WERI-Rb-1 (cell line): ENCODE data around the gene LRGUK.
"Not testable (repeated sequence)": the region's sequence is repeated elsewhere in the genome, so short reads cannot be mapped to it uniquely, and the experiment has no call there.

Source experiments
- DNase-seq: peaks from one replicate; pipeline ENCODE4 v3.0.0-alpha.2; 2020
- H3K27ac ChIP-seq: fragments of 250-450 bp; sonication (Bioruptor Pico); 2 replicates; pipeline ENCODE4 v1.5.1; 2020; ENCODE audit warnings: mild to moderate bottlenecking, moderate library complexity
- H3K27me3 ChIP-seq: fragments of 250-450 bp; sonication (Bioruptor Pico); 2 replicates; pipeline ENCODE4 v1.5.1; 2021; ENCODE audit warnings: mild to moderate bottlenecking, low read depth, moderate library complexity; ENCODE audit not compliant: insufficient read depth, severe bottlenecking
- H3K36me3 ChIP-seq: fragments of 250-450 bp; sonication (Bioruptor Pico); 2 replicates; pipeline ENCODE4 v1.5.1; 2020; ENCODE audit warnings: mild to moderate bottlenecking, moderate library complexity
- H3K4me3 ChIP-seq: 2 replicates; pipeline ENCODE4 v1.5.1; 2011; ENCODE audit warnings: low read depth, mild to moderate bottlenecking, control low read depth, low read length
- H3K9me3 ChIP-seq: fragments of 250-450 bp; sonication (Bioruptor Pico); 2 replicates; pipeline ENCODE4 v1.5.1; 2021; ENCODE audit warnings: mild to moderate bottlenecking, moderate library complexity; ENCODE audit not compliant: severe bottlenecking
- TF ChIP-seq, protein P1 (sequence below): IDR thresholded peaks from 2 replicates; pipeline ENCODE4 v1.5.1; 2011; ENCODE audit warnings: low read depth, mild to moderate bottlenecking, control low read depth, inconsistent platforms, low read length

LRGUK gene

DNA sequence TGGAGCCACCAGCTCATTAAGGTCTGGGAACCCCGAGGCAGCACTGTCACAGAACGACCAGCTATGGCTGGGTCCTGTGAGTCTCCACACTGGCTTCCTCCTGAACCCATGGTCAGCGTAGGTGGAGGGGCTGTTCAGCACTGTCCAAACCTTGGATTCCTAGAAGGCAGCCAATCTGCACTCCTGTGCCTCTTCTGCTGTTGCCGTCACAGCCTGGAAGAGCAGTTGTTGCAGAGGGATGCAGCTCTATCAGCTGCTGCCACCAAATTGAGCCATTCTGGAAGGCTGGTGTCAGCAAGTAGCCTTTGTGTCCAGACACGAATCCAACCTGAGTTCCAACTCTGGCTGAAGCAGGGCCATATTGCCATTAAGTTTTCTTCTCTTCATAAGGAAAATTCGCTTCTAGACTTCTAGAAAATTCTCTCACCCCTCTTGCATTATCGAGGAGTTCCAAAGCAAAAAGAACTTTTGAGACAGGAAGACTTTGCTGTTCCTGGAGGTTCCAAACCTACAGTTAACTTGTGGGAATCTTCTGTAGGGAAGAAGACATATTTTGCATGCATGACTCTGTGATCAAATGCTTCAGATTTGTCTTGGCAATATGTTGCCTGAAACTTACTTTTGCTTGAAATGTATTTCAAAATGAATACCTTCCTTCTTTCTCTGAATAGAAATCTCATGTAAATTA lies 84.0 kb downstream of the LRGUK start:
- no peak overlapping the region for H3K27ac ChIP-seq
- H3K9me3 ChIP-seq, result no peaks in the 10 kb centered on the region
- no peak overlapping the region for H3K4me3 ChIP-seq
- TF ChIP-seq, protein P1, sequence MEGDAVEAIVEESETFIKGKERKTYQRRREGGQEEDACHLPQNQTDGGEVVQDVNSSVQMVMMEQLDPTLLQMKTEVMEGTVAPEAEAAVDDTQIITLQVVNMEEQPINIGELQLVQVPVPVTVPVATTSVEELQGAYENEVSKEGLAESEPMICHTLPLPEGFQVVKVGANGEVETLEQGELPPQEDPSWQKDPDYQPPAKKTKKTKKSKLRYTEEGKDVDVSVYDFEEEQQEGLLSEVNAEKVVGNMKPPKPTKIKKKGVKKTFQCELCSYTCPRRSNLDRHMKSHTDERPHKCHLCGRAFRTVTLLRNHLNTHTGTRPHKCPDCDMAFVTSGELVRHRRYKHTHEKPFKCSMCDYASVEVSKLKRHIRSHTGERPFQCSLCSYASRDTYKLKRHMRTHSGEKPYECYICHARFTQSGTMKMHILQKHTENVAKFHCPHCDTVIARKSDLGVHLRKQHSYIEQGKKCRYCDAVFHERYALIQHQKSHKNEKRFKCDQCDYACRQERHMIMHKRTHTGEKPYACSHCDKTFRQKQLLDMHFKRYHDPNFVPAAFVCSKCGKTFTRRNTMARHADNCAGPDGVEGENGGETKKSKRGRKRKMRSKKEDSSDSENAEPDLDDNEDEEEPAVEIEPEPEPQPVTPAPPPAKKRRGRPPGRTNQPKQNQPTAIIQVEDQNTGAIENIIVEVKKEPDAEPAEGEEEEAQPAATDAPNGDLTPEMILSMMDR, result no peak
- H3K36me3 ChIP-seq, result no peaks in the 10 kb centered on the region
- no peak for DNase-seq
- H3K27me3 ChIP-seq, result no peaks in the 10 kb centered on the region

DNA sequence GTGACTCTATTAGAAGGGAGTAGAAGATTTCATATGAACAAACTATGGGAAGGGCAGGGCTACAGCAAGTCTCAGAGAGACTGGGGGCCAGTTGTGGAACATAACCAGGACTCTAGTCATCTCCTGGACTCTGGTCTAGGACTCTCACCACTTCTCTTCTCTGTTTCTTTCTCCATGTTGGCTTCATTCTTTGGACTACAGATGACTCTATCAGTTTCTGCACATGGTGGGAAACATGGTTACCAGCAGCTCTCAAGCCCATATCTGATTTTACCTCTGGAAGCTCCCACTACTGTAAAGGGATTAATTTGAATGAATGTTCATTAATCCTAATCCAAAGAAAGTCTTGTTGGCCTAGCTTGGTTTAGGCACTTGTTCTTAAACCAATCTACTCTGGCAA lies 84.7 kb downstream of the LRGUK start:
- Histone ChIP-seq H3K36me3 (no peaks in the 10 kb centered on the region), H3K4me3 (no peak overlapping the region), H3K27me3 (no peaks in the 10 kb centered on the region), H3K27ac (no peak overlapping the region), H3K9me3 (no peaks in the 10 kb centered on the region)
- TF ChIP-seq, protein P1, result no peak
- no peak for DNase-seq

DNA sequence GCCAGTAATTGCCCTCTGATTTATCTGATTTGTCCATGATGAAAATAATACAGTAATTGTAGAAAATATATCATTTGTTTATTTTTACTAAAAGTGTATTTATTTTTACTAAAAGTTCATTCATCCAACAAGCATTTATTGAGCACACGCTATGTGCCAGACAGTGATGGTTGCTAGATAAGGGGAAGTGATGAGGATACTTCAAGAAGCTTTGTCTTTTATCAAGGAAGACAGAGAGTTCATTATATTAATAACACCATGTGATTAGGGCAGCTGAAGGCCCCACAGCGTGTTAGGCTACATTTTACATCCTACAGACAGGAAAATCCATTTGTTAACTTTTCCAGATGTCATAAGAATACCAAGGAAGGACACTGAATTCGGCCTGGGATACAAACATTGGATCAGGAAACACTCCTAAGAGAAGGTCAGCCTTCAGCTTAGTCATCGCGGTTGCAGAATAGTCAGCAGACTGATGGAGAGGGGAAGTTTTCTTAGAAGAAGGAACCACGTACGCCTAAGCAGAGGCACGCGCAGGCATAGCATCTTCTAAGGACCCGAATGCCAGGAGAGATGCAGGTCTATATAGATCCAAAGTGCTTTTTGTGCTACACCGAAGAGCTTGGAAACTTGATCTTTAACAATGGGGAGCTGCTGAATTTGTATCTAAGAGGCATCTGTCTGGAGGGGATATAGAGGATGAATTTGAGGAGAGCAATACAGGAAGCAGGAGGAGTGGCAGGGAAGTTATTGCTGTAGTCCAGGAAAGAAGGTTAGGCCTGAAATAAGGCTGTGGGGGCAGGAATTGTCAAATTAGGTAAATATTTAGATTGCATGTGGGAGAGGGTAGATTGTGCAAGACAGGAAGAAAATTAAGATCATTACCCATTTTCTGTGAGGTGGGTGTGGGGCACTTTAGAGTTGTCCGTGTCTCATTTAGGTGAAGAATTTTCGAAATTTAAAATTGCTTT lies 85.7 kb downstream of the LRGUK start:
- DNase-seq, result no peak
- H3K9me3 ChIP-seq, result no peaks in the 10 kb centered on the region
- H3K36me3 ChIP-seq, result no peaks in the 10 kb centered on the region
- no peak overlapping the region for H3K27ac ChIP-seq
- H3K4me3 ChIP-seq, result no peak overlapping the region
- TF ChIP-seq, protein P1, result no peak
- H3K27me3 ChIP-seq, result no peaks in the 10 kb centered on the region

DNA sequence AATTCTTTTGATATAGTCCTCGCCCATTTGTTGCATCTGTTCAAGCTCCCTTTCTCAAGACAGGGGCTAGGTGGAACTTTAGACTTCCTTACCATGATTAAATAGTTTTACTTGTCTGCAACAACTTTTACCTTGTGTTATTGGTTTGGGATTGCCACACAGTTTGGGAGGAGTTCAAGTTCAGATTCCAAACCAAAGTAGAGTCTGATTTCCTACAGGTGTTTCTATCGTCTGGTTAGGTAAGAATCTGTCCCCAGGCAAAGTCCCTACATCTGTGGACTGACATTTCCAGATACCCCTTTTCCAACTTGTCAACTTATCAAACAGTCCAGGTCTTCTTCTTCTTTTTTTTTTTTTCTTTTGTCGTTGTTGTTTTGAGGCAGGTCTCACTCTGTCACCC lies 93.1 kb downstream of the LRGUK start:
- Histone ChIP-seq H3K4me3 (no peak overlapping the region), H3K27ac (no peak overlapping the region), H3K36me3 (no peaks in the 10 kb centered on the region), H3K27me3 (no peaks in the 10 kb centered on the region), H3K9me3 (no peaks in the 10 kb centered on the region)
- DNase-seq, result no peak
- TF ChIP-seq, protein P1, result no peak

DNA sequence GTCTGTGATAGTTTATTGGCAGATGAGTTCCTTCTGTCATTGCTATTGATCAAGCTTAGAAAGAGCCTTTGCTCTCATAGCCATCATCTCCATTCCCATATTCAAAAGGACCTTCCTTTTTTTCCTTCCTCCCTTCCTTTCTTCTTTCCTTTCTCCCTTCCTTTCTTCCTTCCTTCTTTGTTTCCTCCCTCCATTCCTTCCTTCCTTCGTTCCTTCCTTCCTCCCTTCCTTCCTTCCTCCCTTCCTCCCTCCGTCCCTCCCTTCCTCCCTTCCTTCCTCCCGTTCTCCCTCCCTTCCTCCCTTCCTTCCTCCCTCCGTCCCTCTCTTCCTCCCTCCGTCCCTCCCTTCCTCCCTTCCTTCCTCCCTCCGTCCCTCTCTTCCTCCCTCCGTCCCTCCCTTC lies 104.2 kb downstream of the LRGUK start:
- not testable (repeated sequence) for H3K9me3 ChIP-seq, H3K27ac ChIP-seq, H3K36me3 ChIP-seq, H3K4me3 ChIP-seq, DNase-seq, H3K27me3 ChIP-seq

DNA sequence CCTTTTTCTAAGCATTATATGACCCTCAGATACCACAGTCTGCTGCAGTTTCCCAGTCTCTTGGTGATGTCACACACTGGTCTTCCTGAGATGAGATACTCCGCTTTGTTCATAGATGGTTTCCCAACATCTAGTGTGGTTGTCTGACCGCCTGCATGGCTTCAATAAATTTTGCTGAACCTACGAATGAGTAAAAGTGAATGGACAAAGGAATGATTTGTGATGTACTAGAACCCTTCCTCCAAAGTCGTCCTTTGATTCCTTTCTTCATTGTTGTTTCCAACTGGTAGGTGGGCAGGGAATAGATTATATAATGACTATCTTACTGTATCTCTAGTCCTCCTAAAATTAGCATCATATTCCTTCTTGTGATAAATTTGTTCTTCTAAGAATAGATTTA lies 107.1 kb downstream of the LRGUK start:
- Histone ChIP-seq H3K27ac (no peak overlapping the region), H3K27me3 (no peaks in the 10 kb centered on the region), H3K4me3 (no peak overlapping the region), H3K9me3 (peaks cover 4% of the 10 kb centered on the region), H3K36me3 (no peaks in the 10 kb centered on the region)
- DNase-seq, result no peak
- TF ChIP-seq, protein P1, result no peak
